ENCODE results near the gene LSM3. TPM values are rescaled to one million over a fixed set of nuclear protein-coding genes. Genes with fewer than 3 reads are reported as not detected.

The LSM3 gene
- total and polyA plus RNA-seq, 9 of the 15 experiments (the other 6 are each of a cell fraction or from before 2014, with no cell fraction given): 33.8 to 203 (median 61.2) TPM

DNA sequence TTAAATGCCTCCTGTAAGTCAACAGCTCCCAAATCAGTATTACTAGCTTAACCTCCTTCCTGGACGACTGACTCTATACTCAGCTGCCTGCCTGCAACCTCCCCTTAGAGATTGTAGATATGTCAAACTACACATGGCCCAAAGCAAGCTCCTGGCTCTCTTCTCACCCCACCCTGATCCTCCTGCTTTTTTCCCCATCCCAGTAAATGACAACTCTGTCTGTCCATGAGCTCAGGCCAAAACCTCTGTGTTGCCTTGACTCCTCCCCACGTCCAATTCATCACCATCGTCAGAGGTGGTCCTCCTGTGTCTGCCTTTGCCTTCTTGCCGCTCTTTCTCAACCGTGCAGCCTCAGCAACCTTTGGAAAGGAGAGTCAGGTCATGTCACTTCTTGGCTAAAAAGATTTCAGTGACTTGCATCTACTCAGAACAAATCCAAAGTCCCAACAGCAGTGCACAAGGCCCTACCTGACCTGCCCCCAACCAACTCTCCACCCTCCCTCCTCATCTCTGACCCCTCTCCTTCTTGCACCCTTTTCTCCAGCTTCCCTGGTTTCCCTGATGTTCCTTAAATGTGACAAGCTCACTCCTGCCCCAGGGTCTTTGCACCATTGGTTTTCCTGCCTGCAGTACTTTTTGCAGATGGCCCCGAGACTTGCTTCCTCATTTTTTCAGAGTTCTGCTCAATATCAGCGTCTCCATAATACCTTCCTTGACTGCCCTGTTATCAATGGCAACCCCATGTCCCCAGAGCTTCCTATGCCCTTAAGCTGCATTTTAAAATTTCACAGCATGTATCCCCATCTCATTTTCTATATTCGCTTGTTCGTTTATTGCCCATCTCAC, 52.8 kb downstream of the LSM3 start (continued):
- no peak for TF ChIP-seq BCLAF1 (IDR thresholded peaks at IDR 0.05; ENCODE audit: borderline replicate concordance in 1 of 2, control insufficient read depth in 1 of 2, low read depth in 2 of 2, low read length in 1 of 2)
- no peak for TF ChIP-seq ZBTB7A (IDR thresholded peaks at IDR 0.05; ENCODE audit: borderline replicate concordance, control insufficient read depth, low read depth, low read length)
- TF ChIP-seq MAFG (tag; conservative IDR thresholded peaks at IDR 0.05): no peak
- TF ChIP-seq, protein P1, sequence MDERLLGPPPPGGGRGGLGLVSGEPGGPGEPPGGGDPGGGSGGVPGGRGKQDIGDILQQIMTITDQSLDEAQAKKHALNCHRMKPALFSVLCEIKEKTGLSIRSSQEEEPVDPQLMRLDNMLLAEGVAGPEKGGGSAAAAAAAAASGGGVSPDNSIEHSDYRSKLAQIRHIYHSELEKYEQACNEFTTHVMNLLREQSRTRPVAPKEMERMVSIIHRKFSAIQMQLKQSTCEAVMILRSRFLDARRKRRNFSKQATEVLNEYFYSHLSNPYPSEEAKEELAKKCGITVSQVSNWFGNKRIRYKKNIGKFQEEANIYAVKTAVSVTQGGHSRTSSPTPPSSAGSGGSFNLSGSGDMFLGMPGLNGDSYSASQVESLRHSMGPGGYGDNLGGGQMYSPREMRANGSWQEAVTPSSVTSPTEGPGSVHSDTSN (CRISPR knock-in tag; IDR thresholded peaks at IDR 0.05; ENCODE audit: low read depth): no peak
- TF ChIP-seq, protein P1 (tag; conservative IDR thresholded peaks at IDR 0.05; ENCODE audit: low read depth): no peak
- TF ChIP-seq ZNF395 (CRISPR knock-in tag; IDR thresholded peaks at IDR 0.05): 0 out of 2 replicates have a peak, but pooled peaks have one; percentile 15
- no peak for TF ChIP-seq MYBL2 (IDR thresholded peaks at IDR 0.05; ENCODE audit: low read depth)
- no peak for TF ChIP-seq MYBL2 (CRISPR knock-in tag; IDR thresholded peaks at IDR 0.05; ENCODE audit: borderline replicate concordance)
- TF ChIP-seq, protein P2, sequence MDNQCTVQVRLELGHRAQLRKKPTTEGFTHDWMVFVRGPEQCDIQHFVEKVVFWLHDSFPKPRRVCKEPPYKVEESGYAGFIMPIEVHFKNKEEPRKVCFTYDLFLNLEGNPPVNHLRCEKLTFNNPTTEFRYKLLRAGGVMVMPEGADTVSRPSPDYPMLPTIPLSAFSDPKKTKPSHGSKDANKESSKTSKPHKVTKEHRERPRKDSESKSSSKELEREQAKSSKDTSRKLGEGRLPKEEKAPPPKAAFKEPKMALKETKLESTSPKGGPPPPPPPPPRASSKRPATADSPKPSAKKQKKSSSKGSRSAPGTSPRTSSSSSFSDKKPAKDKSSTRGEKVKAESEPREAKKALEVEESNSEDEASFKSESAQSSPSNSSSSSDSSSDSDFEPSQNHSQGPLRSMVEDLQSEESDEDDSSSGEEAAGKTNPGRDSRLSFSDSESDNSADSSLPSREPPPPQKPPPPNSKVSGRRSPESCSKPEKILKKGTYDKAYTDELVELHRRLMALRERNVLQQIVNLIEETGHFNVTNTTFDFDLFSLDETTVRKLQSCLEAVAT (IDR thresholded peaks at IDR 0.05): no peak
- TF ChIP-seq ZNF133 (CRISPR knock-in tag; IDR thresholded peaks at IDR 0.05): no peak
- TF ChIP-seq, protein P3, sequence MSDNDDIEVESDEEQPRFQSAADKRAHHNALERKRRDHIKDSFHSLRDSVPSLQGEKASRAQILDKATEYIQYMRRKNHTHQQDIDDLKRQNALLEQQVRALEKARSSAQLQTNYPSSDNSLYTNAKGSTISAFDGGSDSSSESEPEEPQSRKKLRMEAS (CRISPR knock-in tag; IDR thresholded peaks at IDR 0.05): no peak; the same call in none of the 2 replicates
- TF ChIP-seq ILK (tag; IDR thresholded peaks at IDR 0.05; ENCODE audit: borderline replicate concordance, low read depth): peak; percentile 23; the same call in 1 of the 2 replicates
- no peak for TF ChIP-seq NFATC3 (IDR thresholded peaks at IDR 0.05)
- TF ChIP-seq ZNF76 (CRISPR knock-in tag; IDR thresholded peaks at IDR 0.05; ENCODE audit: borderline replicate concordance): 0 out of 2 replicates have a peak, but pooled peaks have one; percentile 44
- TF ChIP-seq ZEB2 (IDR thresholded peaks at IDR 0.05): no peak
- TF ChIP-seq ATF1 (CRISPR knock-in tag; IDR thresholded peaks at IDR 0.05): no peak
- no peak for TF ChIP-seq ATF1 (tag; IDR thresholded peaks at IDR 0.05)
- TF ChIP-seq SRSF3 (IDR thresholded peaks at IDR 0.05; ENCODE audit: insufficient read depth, low read length): no peak

Measured in K562 (cell line).